HL-60 (cell line): ENCODE measurements around the gene DHRSX.

Source experiments
- GABPA ChIP-seq: IDR thresholded peaks from 2 replicates; pipeline ENCODE4 v1.6.1; 2012; ENCODE audit warnings: low read depth
- POLR2AphosphoS5 ChIP-seq: IDR thresholded peaks from 2 replicates; pipeline ENCODE4 v1.6.1; 2012; ENCODE audit warnings: low read depth
- TF ChIP-seq, protein P1 (sequence below): IDR thresholded peaks from one replicate; pipeline ENCODE4 v1.5.1; 2011; ENCODE audit warnings: low read length, control low read depth, inconsistent platforms; ENCODE audit not compliant: insufficient read depth
- TF ChIP-seq, protein P2 (sequence below): IDR thresholded peaks from 2 replicates; pipeline ENCODE4 v1.6.1; 2012; ENCODE audit warnings: low read depth; ENCODE audit not compliant: insufficient replicate concordance

DNA sequence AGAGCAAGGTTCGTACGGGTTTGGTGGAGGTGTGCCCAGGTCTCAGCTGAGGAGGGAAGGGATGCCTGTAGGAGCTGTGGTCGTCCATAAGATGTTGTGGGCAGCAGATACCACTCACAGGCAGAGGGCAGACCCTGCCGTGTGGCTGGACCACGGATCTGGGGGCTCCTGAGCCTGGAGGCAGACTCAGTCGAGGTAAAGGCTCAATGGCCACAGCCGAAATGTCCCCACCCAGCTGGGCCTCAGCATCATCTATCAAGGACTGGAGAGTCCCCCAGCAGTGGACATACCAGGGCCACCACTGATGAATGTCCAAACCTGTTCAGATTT, 98.5 kb downstream of the DHRSX start:
- TF ChIP-seq, protein P1, sequence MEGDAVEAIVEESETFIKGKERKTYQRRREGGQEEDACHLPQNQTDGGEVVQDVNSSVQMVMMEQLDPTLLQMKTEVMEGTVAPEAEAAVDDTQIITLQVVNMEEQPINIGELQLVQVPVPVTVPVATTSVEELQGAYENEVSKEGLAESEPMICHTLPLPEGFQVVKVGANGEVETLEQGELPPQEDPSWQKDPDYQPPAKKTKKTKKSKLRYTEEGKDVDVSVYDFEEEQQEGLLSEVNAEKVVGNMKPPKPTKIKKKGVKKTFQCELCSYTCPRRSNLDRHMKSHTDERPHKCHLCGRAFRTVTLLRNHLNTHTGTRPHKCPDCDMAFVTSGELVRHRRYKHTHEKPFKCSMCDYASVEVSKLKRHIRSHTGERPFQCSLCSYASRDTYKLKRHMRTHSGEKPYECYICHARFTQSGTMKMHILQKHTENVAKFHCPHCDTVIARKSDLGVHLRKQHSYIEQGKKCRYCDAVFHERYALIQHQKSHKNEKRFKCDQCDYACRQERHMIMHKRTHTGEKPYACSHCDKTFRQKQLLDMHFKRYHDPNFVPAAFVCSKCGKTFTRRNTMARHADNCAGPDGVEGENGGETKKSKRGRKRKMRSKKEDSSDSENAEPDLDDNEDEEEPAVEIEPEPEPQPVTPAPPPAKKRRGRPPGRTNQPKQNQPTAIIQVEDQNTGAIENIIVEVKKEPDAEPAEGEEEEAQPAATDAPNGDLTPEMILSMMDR, result no peak
- TF ChIP-seq GABPA (no peak), POLR2AphosphoS5 (no peak)
- TF ChIP-seq, protein P2, sequence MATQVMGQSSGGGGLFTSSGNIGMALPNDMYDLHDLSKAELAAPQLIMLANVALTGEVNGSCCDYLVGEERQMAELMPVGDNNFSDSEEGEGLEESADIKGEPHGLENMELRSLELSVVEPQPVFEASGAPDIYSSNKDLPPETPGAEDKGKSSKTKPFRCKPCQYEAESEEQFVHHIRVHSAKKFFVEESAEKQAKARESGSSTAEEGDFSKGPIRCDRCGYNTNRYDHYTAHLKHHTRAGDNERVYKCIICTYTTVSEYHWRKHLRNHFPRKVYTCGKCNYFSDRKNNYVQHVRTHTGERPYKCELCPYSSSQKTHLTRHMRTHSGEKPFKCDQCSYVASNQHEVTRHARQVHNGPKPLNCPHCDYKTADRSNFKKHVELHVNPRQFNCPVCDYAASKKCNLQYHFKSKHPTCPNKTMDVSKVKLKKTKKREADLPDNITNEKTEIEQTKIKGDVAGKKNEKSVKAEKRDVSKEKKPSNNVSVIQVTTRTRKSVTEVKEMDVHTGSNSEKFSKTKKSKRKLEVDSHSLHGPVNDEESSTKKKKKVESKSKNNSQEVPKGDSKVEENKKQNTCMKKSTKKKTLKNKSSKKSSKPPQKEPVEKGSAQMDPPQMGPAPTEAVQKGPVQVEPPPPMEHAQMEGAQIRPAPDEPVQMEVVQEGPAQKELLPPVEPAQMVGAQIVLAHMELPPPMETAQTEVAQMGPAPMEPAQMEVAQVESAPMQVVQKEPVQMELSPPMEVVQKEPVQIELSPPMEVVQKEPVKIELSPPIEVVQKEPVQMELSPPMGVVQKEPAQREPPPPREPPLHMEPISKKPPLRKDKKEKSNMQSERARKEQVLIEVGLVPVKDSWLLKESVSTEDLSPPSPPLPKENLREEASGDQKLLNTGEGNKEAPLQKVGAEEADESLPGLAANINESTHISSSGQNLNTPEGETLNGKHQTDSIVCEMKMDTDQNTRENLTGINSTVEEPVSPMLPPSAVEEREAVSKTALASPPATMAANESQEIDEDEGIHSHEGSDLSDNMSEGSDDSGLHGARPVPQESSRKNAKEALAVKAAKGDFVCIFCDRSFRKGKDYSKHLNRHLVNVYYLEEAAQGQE, result no peak
